Measurements from ENCODE around the gene GDF2. TPM values are rescaled to one million over a fixed set of nuclear protein-coding genes. Genes with fewer than 3 reads are reported as not detected.
A peak's percentile ranks its signal among the peaks of the same experiment; 100 is the strongest.

Gene GDF2
- total RNA-seq, 1 donor from 2014 or later = not detected

DNA sequence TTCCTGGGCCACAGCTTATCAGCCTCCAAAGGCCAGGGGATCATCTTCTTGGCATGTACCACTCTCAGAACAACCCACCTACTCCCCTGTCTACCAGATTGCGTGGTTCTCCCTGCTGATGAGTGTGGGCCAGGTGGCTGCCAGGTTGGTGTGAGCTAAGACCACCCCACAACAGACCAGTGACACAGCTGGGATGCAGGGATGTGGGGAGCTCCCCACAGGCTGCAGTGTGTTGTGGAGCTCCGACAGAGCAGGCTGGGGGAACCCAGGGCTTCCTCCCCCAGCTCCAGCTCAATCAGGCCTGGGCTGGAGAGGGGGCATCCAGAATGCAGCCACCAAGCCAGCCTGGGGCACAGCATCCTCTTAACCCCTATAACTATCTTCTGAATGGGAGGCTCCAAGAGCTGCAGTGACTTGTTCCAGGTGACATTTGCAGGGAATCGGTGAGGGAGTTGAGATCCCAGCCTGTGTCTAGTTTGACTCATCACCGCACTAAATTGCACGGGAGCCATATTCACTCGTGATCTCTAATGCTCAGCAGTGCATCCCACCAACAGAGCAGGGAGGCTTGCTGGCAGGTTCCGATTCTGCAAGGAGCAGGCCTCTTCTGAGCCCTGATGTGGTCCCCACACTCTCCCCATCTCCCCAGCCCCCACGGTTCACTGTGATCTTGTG lies 596 bp upstream of the GDF2 start:
- peaks cover 30% of the 10 kb centered on the region for H3K27me3 Mint-ChIP-seq
- TF ChIP-seq, protein P1, sequence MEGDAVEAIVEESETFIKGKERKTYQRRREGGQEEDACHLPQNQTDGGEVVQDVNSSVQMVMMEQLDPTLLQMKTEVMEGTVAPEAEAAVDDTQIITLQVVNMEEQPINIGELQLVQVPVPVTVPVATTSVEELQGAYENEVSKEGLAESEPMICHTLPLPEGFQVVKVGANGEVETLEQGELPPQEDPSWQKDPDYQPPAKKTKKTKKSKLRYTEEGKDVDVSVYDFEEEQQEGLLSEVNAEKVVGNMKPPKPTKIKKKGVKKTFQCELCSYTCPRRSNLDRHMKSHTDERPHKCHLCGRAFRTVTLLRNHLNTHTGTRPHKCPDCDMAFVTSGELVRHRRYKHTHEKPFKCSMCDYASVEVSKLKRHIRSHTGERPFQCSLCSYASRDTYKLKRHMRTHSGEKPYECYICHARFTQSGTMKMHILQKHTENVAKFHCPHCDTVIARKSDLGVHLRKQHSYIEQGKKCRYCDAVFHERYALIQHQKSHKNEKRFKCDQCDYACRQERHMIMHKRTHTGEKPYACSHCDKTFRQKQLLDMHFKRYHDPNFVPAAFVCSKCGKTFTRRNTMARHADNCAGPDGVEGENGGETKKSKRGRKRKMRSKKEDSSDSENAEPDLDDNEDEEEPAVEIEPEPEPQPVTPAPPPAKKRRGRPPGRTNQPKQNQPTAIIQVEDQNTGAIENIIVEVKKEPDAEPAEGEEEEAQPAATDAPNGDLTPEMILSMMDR (IDR thresholded peaks at IDR 0.05; ENCODE audit: unreplicated experiment) = no peak

DNA sequence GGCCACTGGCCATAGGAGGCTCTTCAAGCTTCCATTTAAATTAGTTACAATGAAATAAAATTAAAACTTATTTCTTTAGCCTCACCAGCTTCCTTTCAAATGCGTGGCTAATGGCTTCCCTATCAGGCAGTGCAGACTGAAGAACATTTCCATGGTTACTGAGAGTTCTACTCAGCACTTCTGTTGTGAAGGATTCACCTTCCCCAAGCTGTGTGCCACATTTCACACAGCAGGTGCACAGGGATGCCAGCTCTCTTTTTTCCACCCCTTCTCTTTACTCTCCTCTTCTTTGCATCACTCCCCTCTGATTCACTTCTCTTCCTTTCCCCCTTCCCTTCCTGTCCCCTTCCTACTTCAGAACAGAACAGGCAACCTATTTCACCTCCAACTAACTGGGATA lies 833 bp downstream of the GDF2 start:
- Mint-ChIP-seq H3K36me3 (ENCODE audit: insufficient read depth) (no peaks in the 10 kb centered on the region), H3K4me3 (ENCODE audit: low read depth) (no peak overlapping the region), H3K27me3 (peaks cover 24% of the 10 kb centered on the region), H3K4me1 (ENCODE audit: low read depth) (peaks cover 31% of the 10 kb centered on the region), H3K27ac (no peak overlapping the region), H3K9me3 (ENCODE audit: low read depth) (peaks cover 7% of the 10 kb centered on the region)
- DNase-seq (ENCODE audit: low spot score, unreplicated experiment) = no peak
- TF ChIP-seq, protein P1 (IDR thresholded peaks at IDR 0.05; ENCODE audit: unreplicated experiment) = no peak

More for the DNA sequence above, 596 bp upstream of the GDF2 start:
- DNase-seq (ENCODE audit: low spot score, unreplicated experiment) = no peak
- Mint-ChIP-seq H3K9me3 (ENCODE audit: low read depth) (peaks cover 2% of the 10 kb centered on the region), H3K27ac (no peak overlapping the region), H3K4me1 (ENCODE audit: low read depth) (peaks cover 31% of the 10 kb centered on the region), H3K4me3 (ENCODE audit: low read depth) (no peak overlapping the region), H3K36me3 (ENCODE audit: insufficient read depth) (no peaks in the 10 kb centered on the region)

DNA sequence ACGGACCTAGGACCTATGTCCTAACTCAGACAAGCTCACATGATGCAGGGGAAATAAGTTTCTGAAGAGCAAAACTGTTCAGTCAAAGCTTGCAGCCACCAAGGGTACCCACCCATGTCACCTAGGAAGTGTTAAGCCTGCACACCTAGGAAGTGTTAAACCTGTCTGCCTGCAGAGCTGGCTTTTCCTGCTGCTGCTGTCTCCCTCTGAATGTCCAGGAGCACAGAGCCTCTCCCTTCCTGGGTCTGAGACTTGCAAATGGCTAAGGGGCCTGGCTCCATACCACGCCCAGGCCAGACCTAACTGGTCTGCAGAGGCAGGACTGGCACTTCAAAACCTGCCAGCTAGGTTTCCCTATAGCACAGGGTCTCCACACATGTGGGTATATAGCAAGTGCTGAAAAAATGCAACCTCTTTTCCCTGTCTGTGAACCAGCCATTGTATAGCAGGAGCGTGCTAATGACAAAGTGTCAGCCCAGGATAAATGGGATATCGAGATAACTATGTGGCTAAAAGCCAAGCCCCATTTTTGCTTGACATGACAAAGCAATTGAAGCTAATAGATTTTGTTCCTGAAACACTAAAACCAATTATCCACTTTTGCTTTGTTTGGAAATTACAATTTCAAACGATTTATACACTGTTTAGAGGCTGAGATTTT lies 1.5 kb downstream of the GDF2 start:
- peaks cover 11% of the 10 kb centered on the region for H3K9me3 Mint-ChIP-seq (ENCODE audit: low read depth)
- peaks cover 24% of the 10 kb centered on the region for H3K27me3 Mint-ChIP-seq
- DNase-seq (ENCODE audit: low spot score, unreplicated experiment) = no peak
- TF ChIP-seq, protein P1 (IDR thresholded peaks at IDR 0.05; ENCODE audit: unreplicated experiment) = no peak
- H3K36me3 Mint-ChIP-seq (ENCODE audit: insufficient read depth) = no peaks in the 10 kb centered on the region
- H3K27ac Mint-ChIP-seq = peak overlapping the region; percentile 68
- H3K4me1 Mint-ChIP-seq (ENCODE audit: low read depth) = peaks cover 31% of the 10 kb centered on the region
- peak overlapping the region; percentile 22 for H3K4me3 Mint-ChIP-seq (ENCODE audit: low read depth)

DNA sequence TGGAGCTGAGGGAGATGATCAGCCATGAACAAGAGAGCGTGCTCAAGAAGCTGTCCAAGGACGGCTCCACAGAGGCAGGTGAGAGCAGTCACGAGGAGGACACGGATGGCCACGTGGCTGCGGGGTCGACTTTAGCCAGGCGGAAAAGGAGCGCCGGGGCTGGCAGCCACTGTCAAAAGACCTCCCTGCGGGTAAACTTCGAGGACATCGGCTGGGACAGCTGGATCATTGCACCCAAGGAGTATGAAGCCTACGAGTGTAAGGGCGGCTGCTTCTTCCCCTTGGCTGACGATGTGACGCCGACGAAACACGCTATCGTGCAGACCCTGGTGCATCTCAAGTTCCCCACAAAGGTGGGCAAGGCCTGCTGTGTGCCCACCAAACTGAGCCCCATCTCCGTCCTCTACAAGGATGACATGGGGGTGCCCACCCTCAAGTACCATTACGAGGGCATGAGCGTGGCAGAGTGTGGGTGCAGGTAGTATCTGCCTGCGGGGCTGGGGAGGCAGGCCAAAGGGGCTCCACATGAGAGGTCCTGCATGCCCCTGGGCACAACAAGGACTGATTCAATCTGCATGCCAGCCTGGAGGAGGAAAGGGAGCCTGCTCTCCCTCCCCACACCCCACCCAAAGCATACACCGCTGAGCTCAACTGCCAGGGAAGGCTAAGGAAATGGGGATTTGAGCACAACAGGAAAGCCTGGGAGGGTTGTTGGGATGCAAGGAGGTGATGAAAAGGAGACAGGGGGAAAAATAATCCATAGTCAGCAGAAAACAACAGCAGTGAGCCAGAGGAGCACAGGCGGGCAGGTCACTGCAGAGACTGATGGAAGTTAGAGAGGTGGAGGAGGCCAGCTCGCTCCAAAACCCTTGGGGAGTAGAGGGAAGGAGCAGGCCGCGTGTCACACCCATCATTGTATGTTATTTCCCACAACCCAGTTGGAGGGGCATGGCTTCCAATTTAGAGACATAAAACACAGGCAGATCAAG lies 3.3 kb downstream of the GDF2 start:
- TF ChIP-seq, protein P1 (IDR thresholded peaks at IDR 0.05; ENCODE audit: unreplicated experiment) = no peak
- no peak overlapping the region for H3K27ac Mint-ChIP-seq
- H3K36me3 Mint-ChIP-seq (ENCODE audit: insufficient read depth) = no peaks in the 10 kb centered on the region
- peaks cover 31% of the 10 kb centered on the region for H3K4me1 Mint-ChIP-seq (ENCODE audit: low read depth)
- no peak for DNase-seq (ENCODE audit: low spot score, unreplicated experiment)
- H3K27me3 Mint-ChIP-seq = peaks cover 22% of the 10 kb centered on the region
- peaks cover 10% of the 10 kb centered on the region for H3K9me3 Mint-ChIP-seq (ENCODE audit: low read depth)
- no peak overlapping the region for H3K4me3 Mint-ChIP-seq (ENCODE audit: low read depth)
